ENCODE results near the gene P3H2. TPM values are rescaled to one million over a fixed set of nuclear protein-coding genes. Genes with fewer than 3 reads are reported as not detected.

The P3H2 gene
- total RNA-seq, 1 experiment from 2014 or later, result 82.2 TPM

DNA sequence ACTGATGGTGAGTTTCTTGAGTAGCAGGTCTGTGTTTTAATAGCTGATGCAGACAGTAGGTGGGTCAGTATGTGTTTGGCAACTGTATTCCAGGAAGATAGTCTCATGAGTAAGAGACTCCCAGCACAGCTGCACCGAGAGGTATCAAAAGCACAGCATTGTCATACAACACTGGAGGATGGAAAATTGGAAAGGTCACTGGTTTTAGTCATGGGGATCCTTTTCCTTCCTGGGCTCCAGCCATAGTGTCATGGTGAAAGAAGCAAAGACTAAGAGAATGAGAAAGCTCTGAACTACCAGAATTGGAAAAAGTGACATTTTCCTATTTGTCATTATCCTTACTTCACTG, 61.5 kb downstream of the P3H2 start:
- H3K27ac ChIP-seq (ENCODE audit: low read length), result peak overlapping the region; percentile 2; the same call in 1 of the 2 replicates
- POLR2A ChIA-PET, result no interaction called here
- H3K27me3 ChIP-seq (ENCODE audit: control insufficient read depth, insufficient read depth, low read length), result no peaks in the 10 kb centered on the region
- no TSS peak for BruUV-seq (replicated peaks)
- H3K4me3 ChIP-seq (ENCODE audit: low read depth in 2 of 2, low read length in 2 of 2), result no peak overlapping the region
- DNase-seq (ENCODE audit: low read depth, low spot score), result no peak
- ATAC-seq, result peak; percentile 35
- H3K9me3 ChIP-seq (ENCODE audit: control insufficient read depth, insufficient read depth, low read depth, low read length), result no peaks in the 10 kb centered on the region
- CTCF ChIA-PET, result interaction anchor here (0.5 kb wide), 1 partner anchor 21 kb away, joined by 4 read pairs; no protein-coding TSS in a partner anchor
- intact Hi-C loops (cut with micrococcal nuclease; ENCODE audit: unreplicated experiment) (no loop called here), in situ Hi-C loops (cut with HindIII; ENCODE audit: low pct_unique_long_range_greater_than_20kb, low sequenced_read_pairs) (no loop called here)
- peaks cover 27% of the 10 kb centered on the region for H3K4me1 ChIP-seq (ENCODE audit: control insufficient read depth, insufficient read depth, low read length)
- H3K36me3 ChIP-seq (ENCODE audit: control insufficient read depth, insufficient read depth, low read length), result no peaks in the 10 kb centered on the region
- TF ChIP-seq, protein P1, sequence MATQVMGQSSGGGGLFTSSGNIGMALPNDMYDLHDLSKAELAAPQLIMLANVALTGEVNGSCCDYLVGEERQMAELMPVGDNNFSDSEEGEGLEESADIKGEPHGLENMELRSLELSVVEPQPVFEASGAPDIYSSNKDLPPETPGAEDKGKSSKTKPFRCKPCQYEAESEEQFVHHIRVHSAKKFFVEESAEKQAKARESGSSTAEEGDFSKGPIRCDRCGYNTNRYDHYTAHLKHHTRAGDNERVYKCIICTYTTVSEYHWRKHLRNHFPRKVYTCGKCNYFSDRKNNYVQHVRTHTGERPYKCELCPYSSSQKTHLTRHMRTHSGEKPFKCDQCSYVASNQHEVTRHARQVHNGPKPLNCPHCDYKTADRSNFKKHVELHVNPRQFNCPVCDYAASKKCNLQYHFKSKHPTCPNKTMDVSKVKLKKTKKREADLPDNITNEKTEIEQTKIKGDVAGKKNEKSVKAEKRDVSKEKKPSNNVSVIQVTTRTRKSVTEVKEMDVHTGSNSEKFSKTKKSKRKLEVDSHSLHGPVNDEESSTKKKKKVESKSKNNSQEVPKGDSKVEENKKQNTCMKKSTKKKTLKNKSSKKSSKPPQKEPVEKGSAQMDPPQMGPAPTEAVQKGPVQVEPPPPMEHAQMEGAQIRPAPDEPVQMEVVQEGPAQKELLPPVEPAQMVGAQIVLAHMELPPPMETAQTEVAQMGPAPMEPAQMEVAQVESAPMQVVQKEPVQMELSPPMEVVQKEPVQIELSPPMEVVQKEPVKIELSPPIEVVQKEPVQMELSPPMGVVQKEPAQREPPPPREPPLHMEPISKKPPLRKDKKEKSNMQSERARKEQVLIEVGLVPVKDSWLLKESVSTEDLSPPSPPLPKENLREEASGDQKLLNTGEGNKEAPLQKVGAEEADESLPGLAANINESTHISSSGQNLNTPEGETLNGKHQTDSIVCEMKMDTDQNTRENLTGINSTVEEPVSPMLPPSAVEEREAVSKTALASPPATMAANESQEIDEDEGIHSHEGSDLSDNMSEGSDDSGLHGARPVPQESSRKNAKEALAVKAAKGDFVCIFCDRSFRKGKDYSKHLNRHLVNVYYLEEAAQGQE (IDR thresholded peaks at IDR 0.05; ENCODE audit: insufficient read depth in 1 of 2, low read depth in 2 of 2, low read length in 1 of 2), result no peak
- TF ChIP-seq SIN3A (IDR thresholded peaks at IDR 0.05; ENCODE audit: borderline replicate concordance, insufficient read depth, low read depth, low read length) (no peak), TCF7L2 (IDR thresholded peaks at IDR 0.05; ENCODE audit: low read depth, low read length) (no peak), POLR2AphosphoS5 (IDR thresholded peaks at IDR 0.05; ENCODE audit: low read depth, low read length) (no peak)
- TF ChIP-seq, protein P2, sequence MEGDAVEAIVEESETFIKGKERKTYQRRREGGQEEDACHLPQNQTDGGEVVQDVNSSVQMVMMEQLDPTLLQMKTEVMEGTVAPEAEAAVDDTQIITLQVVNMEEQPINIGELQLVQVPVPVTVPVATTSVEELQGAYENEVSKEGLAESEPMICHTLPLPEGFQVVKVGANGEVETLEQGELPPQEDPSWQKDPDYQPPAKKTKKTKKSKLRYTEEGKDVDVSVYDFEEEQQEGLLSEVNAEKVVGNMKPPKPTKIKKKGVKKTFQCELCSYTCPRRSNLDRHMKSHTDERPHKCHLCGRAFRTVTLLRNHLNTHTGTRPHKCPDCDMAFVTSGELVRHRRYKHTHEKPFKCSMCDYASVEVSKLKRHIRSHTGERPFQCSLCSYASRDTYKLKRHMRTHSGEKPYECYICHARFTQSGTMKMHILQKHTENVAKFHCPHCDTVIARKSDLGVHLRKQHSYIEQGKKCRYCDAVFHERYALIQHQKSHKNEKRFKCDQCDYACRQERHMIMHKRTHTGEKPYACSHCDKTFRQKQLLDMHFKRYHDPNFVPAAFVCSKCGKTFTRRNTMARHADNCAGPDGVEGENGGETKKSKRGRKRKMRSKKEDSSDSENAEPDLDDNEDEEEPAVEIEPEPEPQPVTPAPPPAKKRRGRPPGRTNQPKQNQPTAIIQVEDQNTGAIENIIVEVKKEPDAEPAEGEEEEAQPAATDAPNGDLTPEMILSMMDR (IDR thresholded peaks at IDR 0.05), result no peak

- no TSS peak for BruUV-seq (replicated peaks)
- POLR2A ChIA-PET, result no interaction called here
- H3K4me3 ChIP-seq (ENCODE audit: low read depth in 2 of 2, low read length in 2 of 2), result no peak overlapping the region
- H3K27ac ChIP-seq (ENCODE audit: low read length), result peak overlapping the region; percentile 2; the same call in 1 of the 2 replicates
- no peak for DNase-seq (ENCODE audit: low read depth, low spot score)
- peaks cover 28% of the 10 kb centered on the region for H3K4me1 ChIP-seq (ENCODE audit: control insufficient read depth, insufficient read depth, low read length)
- TF ChIP-seq, protein P1 (IDR thresholded peaks at IDR 0.05; ENCODE audit: insufficient read depth in 1 of 2, low read depth in 2 of 2, low read length in 1 of 2), result no peak
- TF ChIP-seq, protein P2 (IDR thresholded peaks at IDR 0.05), result no peak
- ATAC-seq, result peak; percentile 65
- no peaks in the 10 kb centered on the region for H3K36me3 ChIP-seq (ENCODE audit: control insufficient read depth, insufficient read depth, low read length)
- intact Hi-C loops (cut with micrococcal nuclease; ENCODE audit: unreplicated experiment) (no loop called here), in situ Hi-C loops (cut with HindIII; ENCODE audit: low pct_unique_long_range_greater_than_20kb, low sequenced_read_pairs) (no loop called here)
- CTCF ChIA-PET, result interaction anchor here (0.5 kb wide), 1 partner anchor 20 kb away, joined by 4 read pairs; no protein-coding TSS in a partner anchor
- no peaks in the 10 kb centered on the region for H3K27me3 ChIP-seq (ENCODE audit: control insufficient read depth, insufficient read depth, low read length)
- no peaks in the 10 kb centered on the region for H3K9me3 ChIP-seq (ENCODE audit: control insufficient read depth, insufficient read depth, low read depth, low read length)
Observed at GRCh38 chr3:190058521-190059241, 62.0 kb downstream of the P3H2 start.

Data from Panc1 (cell line).